ENCODE measurements around the gene OSBPL6. TPM values are rescaled to one million over a fixed set of nuclear protein-coding genes. Genes with fewer than 3 reads are reported as not detected.
"Not testable (repeated sequence)": the region's sequence is repeated elsewhere in the genome, so short reads cannot be mapped to it uniquely, and the experiment has no call there.

The OSBPL6 gene
- polyA plus RNA-seq, 1 donor, result 6.2 TPM

GRCh38 chr2:178198441-178198840, 4.1 kb downstream of the OSBPL6 start:
- DNase-seq (ENCODE audit: low read depth), result not testable (repeated sequence)

DNA sequence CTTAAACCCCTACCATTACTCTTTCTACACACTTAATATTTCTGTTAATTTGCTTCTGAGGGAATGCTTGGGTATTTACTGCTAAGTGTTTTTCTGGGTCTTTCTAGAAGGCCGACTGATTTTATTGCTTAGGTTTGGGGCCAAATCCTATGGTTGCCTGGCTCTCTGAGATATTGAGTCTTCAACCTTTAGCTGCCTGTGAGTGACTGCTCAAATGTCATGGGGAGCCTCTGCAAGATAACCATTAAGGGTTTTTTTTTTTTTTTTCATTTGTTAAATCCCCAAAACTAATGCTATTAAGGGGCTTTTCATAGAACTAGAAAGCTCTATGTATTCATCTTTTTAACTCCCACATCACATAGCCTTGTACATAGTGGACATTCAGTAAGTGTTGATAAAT, 5.0 kb downstream of the OSBPL6 start:
- no peak for DNase-seq (ENCODE audit: low read depth)

- no peak for DNase-seq (ENCODE audit: low read depth)
These were observed 6.0 kb downstream of the OSBPL6 start for GRCh38 chr2:178200331-178200730.

- DNase-seq (ENCODE audit: low read depth), result no peak
These were observed 8.6 kb downstream of the OSBPL6 start for GRCh38 chr2:178202927-178203326.

DNA sequence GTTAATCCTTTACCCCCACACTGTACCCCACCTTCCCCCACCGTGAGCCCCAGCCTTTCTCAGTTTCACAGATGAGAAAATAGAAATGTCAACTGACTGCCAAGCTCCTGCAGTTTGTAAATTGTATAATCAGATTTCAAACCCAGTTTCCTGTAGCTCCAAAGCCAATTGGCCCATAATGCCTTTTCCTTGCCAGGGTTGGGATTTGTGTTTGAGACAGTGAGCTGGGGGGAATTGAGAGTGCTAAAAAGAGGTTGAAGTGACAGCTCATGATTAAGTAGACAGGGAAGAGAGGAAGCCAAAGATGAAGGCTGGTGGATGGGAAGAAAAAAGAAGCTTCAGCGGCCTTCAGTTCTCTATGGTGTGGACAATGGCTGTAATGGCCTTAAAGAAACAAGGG, 10.7 kb downstream of the OSBPL6 start:
- DNase-seq (ENCODE audit: low read depth), result no peak

- no peak for DNase-seq (ENCODE audit: low read depth)
These were observed 11.7 kb downstream of the OSBPL6 start for GRCh38 chr2:178205853-178206521.

- no peak for DNase-seq (ENCODE audit: low read depth)
These were observed 14.0 kb downstream of the OSBPL6 start for GRCh38 chr2:178208336-178208735.

- no peak for DNase-seq (ENCODE audit: low read depth)
These were observed 14.5 kb downstream of the OSBPL6 start for GRCh38 chr2:178208817-178209216.

DNA sequence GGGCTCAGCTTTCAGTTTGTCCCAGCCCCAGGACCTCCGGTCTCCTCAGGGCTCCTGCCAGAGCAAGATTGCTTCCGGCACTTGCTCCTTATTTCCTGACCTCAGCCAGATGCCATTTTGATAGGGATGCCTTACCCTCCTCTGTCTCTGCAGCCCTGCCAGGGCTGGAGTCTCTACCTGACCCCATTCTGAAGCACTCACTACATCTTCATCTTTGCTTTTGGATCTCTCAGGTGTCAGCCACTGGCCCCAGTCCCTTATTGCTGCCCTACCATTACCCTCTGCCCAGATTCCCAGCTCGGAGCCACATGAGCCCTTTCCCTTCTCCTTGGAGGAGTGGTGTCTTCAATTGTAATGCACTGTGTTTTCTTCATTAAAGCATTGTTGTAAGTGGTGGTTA, 17.1 kb downstream of the OSBPL6 start:
- DNase-seq (ENCODE audit: low read depth), result no peak

DNA sequence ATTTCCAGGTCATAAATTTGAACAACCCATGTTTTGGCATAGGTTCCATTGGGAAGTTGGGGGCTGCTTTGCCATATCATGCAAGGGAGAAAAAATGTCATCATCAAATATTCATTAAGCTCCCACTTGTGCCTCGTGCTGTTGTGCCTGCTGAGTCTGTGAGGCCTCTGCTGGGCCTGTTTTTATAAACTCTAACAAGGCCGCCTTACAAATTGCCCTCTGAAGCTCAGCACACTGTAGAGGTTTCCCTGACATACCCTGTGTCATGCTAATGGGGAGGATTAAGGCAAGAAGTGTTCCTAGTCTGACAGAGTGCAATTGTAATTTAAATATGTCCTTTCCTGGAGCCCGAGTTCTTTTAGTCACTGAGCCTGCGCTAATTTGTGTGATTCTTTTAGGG, 17.6 kb downstream of the OSBPL6 start:
- no peak for DNase-seq (ENCODE audit: low read depth)

DNA sequence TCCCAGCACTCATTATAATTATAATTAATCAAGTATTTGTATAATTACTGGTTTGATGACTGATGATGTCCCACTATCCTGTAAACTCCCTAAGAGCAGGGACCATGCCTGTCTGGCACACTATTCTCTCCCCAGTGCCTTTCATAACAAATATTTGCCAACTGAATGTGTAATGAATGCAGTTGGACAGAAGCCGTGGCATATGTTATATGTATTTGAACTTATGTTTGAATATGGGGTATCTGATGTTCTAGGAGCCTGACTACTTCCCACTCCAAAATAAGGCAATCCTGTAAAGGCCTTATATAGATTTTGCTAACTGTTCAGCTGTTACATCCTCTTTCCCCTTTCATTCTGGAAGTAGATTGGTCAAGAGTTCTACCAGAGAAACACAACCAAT, 19.7 kb downstream of the OSBPL6 start:
- no peak for DNase-seq (ENCODE audit: low read depth)

DNA sequence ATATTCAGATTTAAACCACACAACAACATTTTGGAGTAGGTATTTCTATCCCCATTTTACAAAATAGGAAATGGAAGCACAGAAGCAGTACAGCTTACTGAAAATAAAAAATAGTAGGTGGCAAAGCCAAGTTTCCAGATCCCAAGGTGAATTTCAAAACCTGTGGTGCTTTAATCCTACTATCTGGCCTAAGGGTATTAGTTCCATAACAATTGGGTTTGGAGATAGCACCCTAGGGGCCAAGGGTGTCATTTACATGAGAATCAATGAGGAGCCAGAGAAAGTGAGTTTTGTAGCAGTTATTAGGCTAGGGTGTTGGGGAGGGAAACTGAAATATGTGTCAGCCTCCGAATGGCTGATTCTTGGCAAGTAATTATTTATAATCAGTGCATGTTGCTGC, 24.9 kb downstream of the OSBPL6 start:
- DNase-seq (ENCODE audit: low read depth), result no peak

GRCh38 chr2:178220814-178221213, 26.5 kb downstream of the OSBPL6 start:
- no peak for DNase-seq (ENCODE audit: low read depth)

DNA sequence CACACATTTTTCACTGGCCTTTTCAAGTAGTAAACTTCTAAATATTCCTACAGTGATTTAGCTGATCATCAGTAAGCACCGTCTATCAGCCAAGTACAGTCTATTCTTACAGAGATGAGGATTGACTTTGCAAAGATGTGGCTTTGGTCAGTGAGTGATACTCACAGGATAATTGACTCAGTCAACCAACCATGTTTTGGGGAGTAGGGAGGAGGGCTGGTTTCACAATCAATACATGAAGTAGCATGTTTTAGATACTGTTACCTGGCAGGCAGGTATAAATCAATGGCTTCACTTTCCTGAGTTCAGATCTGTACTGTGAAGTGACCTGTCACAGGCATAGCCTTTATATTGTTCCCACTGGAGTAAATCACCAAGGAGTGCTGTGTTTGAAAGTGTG, 27.2 kb downstream of the OSBPL6 start:
- no peak for DNase-seq (ENCODE audit: low read depth)

GRCh38 chr2:178223806-178224205, 29.5 kb downstream of the OSBPL6 start:
- DNase-seq (ENCODE audit: low read depth), result no peak

DNA sequence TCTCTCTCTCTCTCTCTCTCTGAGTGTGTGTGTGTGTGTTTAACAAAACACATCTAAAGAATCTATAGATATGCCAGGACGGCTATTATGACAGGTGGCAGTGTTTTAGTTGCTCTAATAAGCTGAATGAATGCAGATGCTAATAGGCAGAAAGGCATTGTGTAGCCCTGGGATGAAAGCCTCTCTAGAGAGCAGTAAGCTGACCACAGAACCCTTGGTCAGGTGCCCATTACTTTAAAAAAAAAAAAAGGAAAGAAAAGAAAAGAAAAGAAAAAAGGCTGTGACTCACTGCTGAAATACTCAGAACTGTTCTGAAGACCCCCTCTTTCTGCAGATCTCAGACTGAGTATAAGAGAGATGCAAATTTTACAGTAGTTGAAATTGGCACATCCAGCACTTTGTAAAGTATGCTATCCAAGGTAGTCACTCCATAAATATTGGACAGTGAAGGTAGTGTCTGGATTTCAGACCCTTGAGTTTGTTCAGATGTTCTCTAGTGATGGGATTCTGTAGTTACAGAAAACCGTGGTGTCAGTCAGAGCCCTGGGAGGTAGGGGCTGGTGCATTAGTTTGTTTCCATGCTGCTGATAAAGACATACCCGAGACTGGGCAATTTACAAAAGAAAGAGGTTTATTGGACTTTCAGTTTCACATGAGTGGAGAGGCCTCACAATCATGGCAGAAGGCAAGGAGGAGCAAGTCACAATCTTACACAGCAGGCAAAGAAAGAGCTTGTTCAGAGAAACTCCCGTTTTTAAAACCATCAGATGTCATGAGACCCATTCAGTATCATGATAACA, 30.9 kb downstream of the OSBPL6 start:
- no peak for DNase-seq (ENCODE audit: low read depth)

- DNase-seq (ENCODE audit: low read depth), result no peak
These were observed 32.9 kb downstream of the OSBPL6 start for GRCh38 chr2:178227187-178227586.

DNA sequence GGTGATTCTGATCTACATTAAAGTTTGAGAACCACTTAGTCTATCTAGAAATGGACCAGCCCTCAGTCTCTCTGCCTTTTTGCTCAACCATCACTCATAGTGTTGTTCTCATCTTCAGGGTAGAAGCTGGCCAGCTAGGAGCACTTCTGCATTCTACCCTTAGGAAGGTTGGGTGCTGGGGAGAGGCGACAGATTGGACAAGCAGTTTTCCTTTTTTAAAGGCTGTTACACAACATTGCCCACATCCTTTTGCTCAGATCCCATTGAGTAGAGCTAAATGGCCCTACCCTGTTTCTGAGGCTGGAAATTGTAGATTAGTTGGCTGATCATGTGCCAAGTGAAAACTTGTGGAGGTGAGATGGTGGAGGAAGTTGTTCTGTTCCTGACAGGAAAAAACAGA, 35.6 kb downstream of the OSBPL6 start:
- no peak for DNase-seq (ENCODE audit: low read depth)

DNA sequence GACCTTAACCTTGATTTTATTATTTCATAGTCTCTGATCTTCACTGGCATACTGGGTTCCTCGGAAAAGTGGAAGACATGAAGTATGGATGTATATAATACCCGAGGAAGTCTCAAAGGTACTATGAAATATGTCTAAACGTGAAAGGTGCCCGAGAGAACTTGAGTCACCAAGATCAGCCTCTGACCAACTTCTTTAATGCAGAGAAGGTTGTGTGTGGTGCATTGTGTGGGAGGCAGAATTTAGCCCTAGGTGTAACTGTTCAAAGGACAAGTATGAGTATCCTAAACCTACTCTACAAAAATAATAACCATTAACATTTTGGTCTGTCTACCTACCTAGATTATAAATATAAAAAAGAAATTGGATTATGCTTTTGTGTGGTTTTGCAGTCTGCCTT, 36.1 kb downstream of the OSBPL6 start:
- no peak for DNase-seq (ENCODE audit: low read depth)

DNA sequence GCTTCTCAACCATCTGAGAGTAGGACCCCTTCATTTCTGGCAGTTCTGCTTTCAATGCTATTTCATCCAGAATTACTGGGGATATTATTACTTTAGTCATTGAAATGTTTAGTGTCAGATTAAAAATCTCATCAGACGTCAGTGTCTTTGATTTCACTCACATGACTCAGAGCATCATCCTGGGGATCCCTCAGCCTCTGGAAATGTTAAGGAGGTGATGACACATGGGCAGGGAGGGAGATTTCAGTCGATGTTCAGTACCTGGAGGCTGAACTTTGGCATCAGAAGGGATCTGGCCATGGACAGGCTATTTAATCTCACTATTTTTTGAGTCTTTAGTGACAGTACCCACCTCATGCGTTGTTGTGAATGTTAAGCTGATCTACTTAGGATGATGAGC, 39.1 kb downstream of the OSBPL6 start:
- no peak for DNase-seq (ENCODE audit: low read depth)

- DNase-seq (ENCODE audit: low read depth), result no peak
These were observed 40.3 kb downstream of the OSBPL6 start for GRCh38 chr2:178234648-178235047.

DNA sequence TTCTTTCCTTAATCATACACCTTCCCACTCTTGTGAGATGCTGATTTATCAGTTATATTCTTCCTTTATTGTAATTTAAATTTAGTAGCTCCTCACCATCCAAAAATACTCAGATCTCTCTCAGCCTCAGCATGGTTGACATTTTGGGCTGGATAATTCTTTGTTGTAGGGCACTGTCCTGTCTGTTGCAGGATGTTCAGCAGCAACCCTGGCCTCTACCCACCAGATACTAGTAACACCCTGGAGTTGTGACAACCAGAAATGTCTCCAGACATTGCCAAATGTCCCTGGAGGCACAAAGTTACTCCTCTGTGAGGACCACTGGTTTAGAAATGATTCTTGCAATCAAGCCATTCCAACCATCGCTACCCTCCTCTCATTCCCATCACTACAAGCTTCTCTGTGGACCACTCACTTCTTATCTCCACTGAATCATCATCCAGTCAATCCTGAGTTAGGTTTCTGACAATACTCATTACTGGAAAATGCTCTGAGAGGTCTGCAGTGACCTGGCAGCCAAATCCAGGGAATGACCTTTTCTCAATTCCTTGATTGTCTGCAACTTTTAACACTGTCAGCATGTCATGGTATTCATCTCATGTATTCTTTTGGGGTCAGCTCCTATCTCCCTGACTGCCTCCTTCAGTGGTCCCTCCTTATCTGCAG, 43.3 kb downstream of the OSBPL6 start:
- DNase-seq (ENCODE audit: low read depth), result no peak

- DNase-seq (ENCODE audit: low read depth), result no peak
These were observed 43.8 kb downstream of the OSBPL6 start for GRCh38 chr2:178238154-178238521.

Data from forelimb muscle (tissue), 1 donor.